Activated naive CD8-positive, alpha-beta T cell treated with anti-CD3 and anti-CD28 coated beads for 36 hours (primary cell): Measurements from ENCODE around the gene STAT1. TPM values are rescaled to one million over a fixed set of nuclear protein-coding genes. Genes with fewer than 3 reads are reported as not detected.

ENCODE experiments used
- total RNA-seq, 2 experiments: library from RNA; stranded (reverse); gene quantifications; one replicate each; pipeline ENCODE4 v1.2.3, GENCODE V29; 2021

The STAT1 gene
- total RNA-seq, 2 experiments from 2014 or later, result 383 to 389 TPM

Other genes with a start within 250 kb of the STAT1 start
- gene GLS, start 133.3 kb downstream of the STAT1 start, total RNA-seq, result 100 to 1,000 TPM; 192 to 201 TPM
- gene STAT4, start 136.8 kb upstream of the STAT1 start, total RNA-seq, result 10 to 100 TPM; 80.6 to 81.0 TPM
- gene MYO1B, start 231.2 kb upstream of the STAT1 start, total RNA-seq, result 10 to 100 TPM; 31.5 to 35.0 TPM